HG02884 (cell line): ENCODE data around the gene PDE4D.
"Not testable (repeated sequence)": the region's sequence is repeated elsewhere in the genome, so short reads cannot be mapped to it uniquely, and the experiment has no call there.

Source experiments
- ATAC-seq: cut with Tn5 transposase; IDR thresholded peaks from one replicate; pipeline ENCODE4 v1.9.1; 2021; ENCODE audit warnings: mild to moderate bottlenecking, moderate library complexity; ENCODE audit not compliant: unreplicated experiment

The PDE4D gene

GRCh38 chr5:59711310-59711709, 182.2 kb downstream of the PDE4D start:
- ATAC-seq: no peak

- ATAC-seq: no peak
Observed at GRCh38 chr5:59709846-59710245, 183.7 kb downstream of the PDE4D start.

GRCh38 chr5:59709346-59709821, 184.1 kb downstream of the PDE4D start:
- no peak for ATAC-seq

- no peak for ATAC-seq
Observed at GRCh38 chr5:59704936-59705335, 188.6 kb downstream of the PDE4D start.

- no peak for ATAC-seq
Observed at GRCh38 chr5:59703789-59704188, 189.7 kb downstream of the PDE4D start.

- ATAC-seq: no peak
Observed at GRCh38 chr5:59698207-59699178, 195.0 kb downstream of the PDE4D start.

- ATAC-seq: no peak
Observed at GRCh38 chr5:59694411-59694810, 199.1 kb downstream of the PDE4D start.

- ATAC-seq: no peak
Observed at GRCh38 chr5:59693492-59694309, 199.8 kb downstream of the PDE4D start.

- ATAC-seq: peak; percentile 83
Observed at GRCh38 chr5:59685793-59686192, 207.7 kb downstream of the PDE4D start.

GRCh38 chr5:59685191-59685530, 208.4 kb downstream of the PDE4D start:
- ATAC-seq: no peak

GRCh38 chr5:59684388-59685190, 208.9 kb downstream of the PDE4D start:
- no peak for ATAC-seq

GRCh38 chr5:59683311-59683710, 210.2 kb downstream of the PDE4D start:
- ATAC-seq: no peak

GRCh38 chr5:59682542-59682941, 211.0 kb downstream of the PDE4D start:
- ATAC-seq: no peak

- ATAC-seq: no peak
Observed at GRCh38 chr5:59678943-59679342, 214.6 kb downstream of the PDE4D start.

GRCh38 chr5:59674763-59675162, 218.8 kb downstream of the PDE4D start:
- no peak for ATAC-seq

- no peak for ATAC-seq
Observed at GRCh38 chr5:59673438-59674058, 220.0 kb downstream of the PDE4D start.

- ATAC-seq: no peak
Observed at GRCh38 chr5:59666440-59667068, 227.0 kb downstream of the PDE4D start.

- ATAC-seq: not testable (repeated sequence)
Observed at GRCh38 chr5:59665832-59666203, 227.7 kb downstream of the PDE4D start.

GRCh38 chr5:59665086-59665831, 228.3 kb downstream of the PDE4D start:
- no peak for ATAC-seq
